Kidney (tissue), 14 donors: ENCODE results near the gene ARL11. TPM values are rescaled to one million over a fixed set of nuclear protein-coding genes. Genes with fewer than 3 reads are reported as not detected.

Source experiments
- DNase-seq, 5 donors: peaks; one replicate each; pipeline ENCODE4 v3.0.0-alpha.2; 2013 to 2020
- FAIRE-seq: peaks from 2 replicates; lab custom pipeline; 2012; peaks lifted over from hg19 to GRCh38; lab: Jason Lieb, UNC
- H3K27ac ChIP-seq, 2 donors: one replicate each; pipeline ENCODE4 v1.7.0; 2013; ENCODE audit warnings: low read depth in 2 of 2, low read length in 2 of 2, inconsistent platforms in 1 of 2
- H3K27me3 ChIP-seq: one replicate; pipeline ENCODE4 v1.7.1; 2013; ENCODE audit warnings: low read length, inconsistent platforms; ENCODE audit not compliant: control insufficient read depth, insufficient read depth
- H3K36me3 ChIP-seq, 3 donors: one replicate each; pipeline versions ENCODE4 v1.7.0 to v1.7.1; 2013; ENCODE audit warnings: low read length in 3 of 3, control low read depth in 1 of 3, inconsistent platforms in 1 of 3; ENCODE audit not compliant: insufficient read depth in 3 of 3, control insufficient read depth in 2 of 3
- H3K4me1 ChIP-seq, 3 donors: one replicate each; pipeline versions ENCODE4 v1.7.0 to v1.7.1; 2013; ENCODE audit warnings: low read length in 3 of 3, inconsistent platforms in 1 of 3, low read depth in 1 of 3; ENCODE audit not compliant: control insufficient read depth in 2 of 3, insufficient read depth in 2 of 3
- H3K4me3 ChIP-seq, 3 donors: one replicate each; pipeline versions ENCODE4 v1.7.0 to v1.8.1; 2013; ENCODE audit warnings: low read length in 3 of 3, control low read depth in 1 of 3, inconsistent platforms in 1 of 3
- H3K9ac ChIP-seq, 3 donors: one replicate each; pipeline versions ENCODE4 v1.7.0 to v1.7.1; 2013; ENCODE audit warnings: low read length in 3 of 3, control low read depth in 1 of 3, inconsistent platforms in 1 of 3
- H3K9me3 ChIP-seq, 3 donors: one replicate each; pipeline versions ENCODE4 v1.7.0 to v1.7.1; 2013; ENCODE audit warnings: low read length in 3 of 3, control low read depth in 1 of 3, inconsistent platforms in 1 of 3; ENCODE audit not compliant: control insufficient read depth in 2 of 3, insufficient read depth in 1 of 3
- CTCF ChIP-seq: IDR thresholded peaks from 3 replicates; pipeline ENCODE4 v1.5.1; 2012; ENCODE audit warnings: mild to moderate bottlenecking, moderate library complexity, borderline replicate concordance; ENCODE audit not compliant: insufficient read depth; ENCODE audit errors: extremely low read depth
- intact Hi-C: fragments of 100-400 bp; cut with DNase I; formaldehyde crosslinking; loops from one replicate; pipeline ENCODE4 v1.11.1; 2022
- polyA plus RNA-seq: library from polyadenylated mRNA; stranded (reverse); fragments of 350-450 nt; fragmentation: Illumina TruSeq; extraction: RNeasy Lipid Tissue Mini Kit (QIAGEN cat#74804); gene quantifications from one replicate; pipeline ENCODE4 v1.2.3, GENCODE V29; 2014; ENCODE audit warnings: low read depth, low replicate concordance; ENCODE audit not compliant: insufficient read depth
- total RNA-seq: library from RNA; stranded (reverse); fragmentation: NEBNext Ultra II Directional; extraction: Animal tissue kit (Norgen Biotek cat#: 25700); gene quantifications from one replicate; pipeline ENCODE4 v1.2.1, GENCODE V29; 2021
- donor health status: control.
- donor health status: control.
- donor health status: control.
- donor health status: control.
- donor health status: control.
- donor health status: DM: yes; HTN: yes; CAD: no.
- donor health status: Normal renal cell carcinoma (clear cell type).

Gene ARL11
- total and polyA plus RNA-seq, 2 donors from 2014 or later = 0.19 to 1.6 TPM

GRCh38 chr13:49635599-49636433, 7.5 kb downstream of the ARL11 start:
- H3K4me1 ChIP-seq = peaks cover 0 to 2% (median 0%) of the 10 kb centered on the region in 3 donors
- DNase-seq (peak in 2 of 5 donors; percentile 33 to 88), FAIRE-seq (no peak)
- no peak overlapping the region for H3K27ac ChIP-seq
- no peak for TF ChIP-seq CTCF
- H3K9me3 ChIP-seq = no peaks in the 10 kb centered on the region
- intact Hi-C loops = no loop called here
- H3K9ac ChIP-seq = peak overlapping the region in 1 of 3 donors; percentile 21
- H3K36me3 ChIP-seq = no peaks in the 10 kb centered on the region
- no peaks in the 10 kb centered on the region for H3K27me3 ChIP-seq
- H3K4me3 ChIP-seq = peak overlapping the region; percentile 45 to 66 (median 49)

DNA sequence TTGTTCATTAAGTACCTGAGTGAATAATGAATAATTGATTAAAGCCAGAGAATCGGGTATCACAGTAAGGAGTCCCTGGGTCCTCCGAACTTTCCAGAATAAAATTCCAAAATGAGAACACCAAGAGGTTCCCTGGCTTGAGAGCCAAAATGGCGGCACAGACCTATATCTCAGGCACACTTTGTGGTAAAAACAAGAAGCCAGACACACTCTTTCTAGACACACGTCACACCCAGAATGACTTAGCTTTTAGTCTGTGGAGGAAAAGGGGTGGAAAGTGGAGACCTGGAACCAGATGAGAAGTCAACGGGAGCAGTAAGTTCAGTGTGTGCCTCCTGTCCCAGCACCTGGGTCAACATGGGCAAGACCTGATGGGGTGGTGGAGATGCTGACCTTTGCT, 8.4 kb downstream of the ARL11 start:
- DNase-seq = no peak
- no peak for FAIRE-seq
- intact Hi-C loops = no loop called here
- H3K4me1 ChIP-seq = peaks cover 0 to 2% (median 0%) of the 10 kb centered on the region in 3 donors
- H3K36me3 ChIP-seq = no peaks in the 10 kb centered on the region
- H3K9me3 ChIP-seq = no peaks in the 10 kb centered on the region
- no peaks in the 10 kb centered on the region for H3K27me3 ChIP-seq
- H3K9ac ChIP-seq = no peak overlapping the region
- no peak overlapping the region for H3K4me3 ChIP-seq
- no peak for TF ChIP-seq CTCF
- no peak overlapping the region for H3K27ac ChIP-seq

DNA sequence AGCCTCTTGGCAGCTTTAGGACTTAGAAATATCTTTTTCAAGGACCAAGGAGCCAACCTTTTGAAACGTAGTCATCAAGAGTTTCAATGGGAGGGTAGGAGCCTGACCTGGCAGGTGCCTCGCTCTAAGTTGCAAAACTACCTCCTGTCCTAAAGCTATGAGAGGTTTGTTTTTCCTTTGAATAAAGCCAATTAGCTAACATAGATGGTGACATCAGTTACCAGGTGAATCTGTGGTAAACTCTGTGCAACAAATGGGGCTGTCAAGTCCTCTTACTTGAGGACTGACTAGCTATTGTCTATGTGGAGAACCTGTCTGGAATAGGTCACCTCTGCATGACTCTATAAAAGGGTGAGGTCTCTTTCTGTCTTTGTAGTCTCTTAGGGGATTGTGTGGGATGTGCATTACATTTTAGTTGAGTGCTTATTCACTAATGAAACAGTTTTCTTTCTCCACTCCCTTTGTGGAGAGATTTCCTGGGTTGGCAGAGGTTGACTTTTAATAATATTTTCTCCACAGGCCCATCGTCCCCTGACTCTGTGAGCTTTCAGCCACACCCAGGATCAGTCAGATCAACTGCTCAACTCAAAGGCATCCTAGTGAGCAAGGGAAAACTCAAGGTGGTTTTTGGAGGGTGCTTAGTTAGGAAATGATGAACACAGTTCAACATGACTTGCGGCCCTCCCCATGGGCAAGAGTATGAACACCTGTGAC, 9.9 kb downstream of the ARL11 start:
- Histone ChIP-seq H3K27me3 (no peaks in the 10 kb centered on the region), H3K36me3 (no peaks in the 10 kb centered on the region), H3K4me3 (no peak overlapping the region), H3K9me3 (no peaks in the 10 kb centered on the region), H3K4me1 (peaks cover 0 to 2% (median 0%) of the 10 kb centered on the region in 3 donors), H3K27ac (no peak overlapping the region), H3K9ac (no peak overlapping the region)
- FAIRE-seq = no peak
- DNase-seq = no peak
- intact Hi-C loops = no loop called here
- no peak for TF ChIP-seq CTCF
